ENCODE data around the gene KCNQ5.
A peak's percentile ranks its signal among the peaks of the same experiment; 100 is the strongest.
"Not testable (repeated sequence)": the region's sequence is repeated elsewhere in the genome, so short reads cannot be mapped to it uniquely, and the experiment has no call there.

Gene KCNQ5

DNA sequence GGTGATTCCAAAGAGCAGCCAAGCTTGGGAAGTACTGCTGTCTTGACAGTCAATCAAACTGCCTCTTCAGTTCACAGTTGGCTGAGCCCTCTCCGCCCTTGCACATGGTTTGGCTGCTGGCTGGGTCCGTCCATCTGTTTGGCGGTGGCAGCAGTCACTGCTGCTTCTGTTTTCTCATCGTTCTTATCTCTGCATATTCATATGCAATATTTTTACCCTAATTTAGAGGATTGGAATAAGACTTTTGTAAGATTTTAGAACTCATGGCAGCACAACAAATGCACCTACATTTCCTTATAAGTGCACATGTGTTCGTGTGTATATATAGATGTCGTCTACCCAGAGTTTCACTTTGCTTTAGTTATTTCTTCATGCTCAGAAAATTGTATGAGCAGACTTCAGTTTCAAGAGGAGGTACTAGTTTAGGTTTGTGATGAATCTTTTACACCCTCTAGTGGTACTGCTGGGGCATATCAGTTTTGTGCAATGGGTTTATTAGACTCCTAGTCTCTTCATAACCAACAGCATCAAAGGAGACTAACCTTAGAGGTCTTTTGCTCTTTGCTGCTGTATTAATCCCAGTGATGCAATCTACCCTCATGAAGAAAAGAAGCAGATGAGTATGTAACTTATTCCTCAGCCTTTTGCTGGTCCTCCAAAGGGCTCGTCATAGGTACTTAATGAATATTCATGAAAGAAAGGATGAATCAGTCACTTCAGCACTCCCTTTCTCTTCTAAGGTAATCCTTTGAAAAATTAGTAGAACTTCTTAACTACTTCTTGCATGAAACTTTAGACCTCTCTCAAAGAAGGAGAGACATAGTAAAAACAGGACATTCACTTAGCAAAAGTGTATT, 559.1 kb downstream of the KCNQ5 start:
- DNase-seq (ENCODE audit: low spot score), result peak; percentile 50

DNA sequence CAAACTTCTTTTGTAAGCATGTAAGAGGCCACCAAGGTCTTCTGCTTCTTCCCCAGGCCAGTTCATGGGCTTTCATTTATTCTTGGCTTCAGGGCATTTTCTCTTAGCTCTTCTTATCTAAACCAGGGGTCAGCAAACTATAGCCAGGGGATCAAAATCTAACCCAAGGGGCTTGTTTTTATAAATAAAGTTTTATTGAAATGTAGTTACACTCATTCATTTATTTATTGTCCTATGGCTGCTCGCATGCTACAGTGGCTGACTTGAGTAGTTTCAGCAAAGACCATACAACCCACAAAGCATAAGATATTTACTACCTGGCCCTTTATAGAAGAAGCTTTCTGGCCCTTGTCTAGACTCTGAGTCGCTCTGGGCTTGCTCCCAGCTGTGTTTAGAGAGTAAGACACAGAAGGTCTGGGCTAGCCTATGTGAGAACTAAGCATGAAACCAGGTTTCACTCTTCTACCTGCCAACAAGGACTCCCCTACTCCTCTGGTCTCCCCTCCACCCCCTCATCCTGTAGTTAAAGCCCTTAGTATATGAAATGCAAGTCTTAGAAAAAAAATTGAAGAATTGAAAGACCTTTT, 560.2 kb downstream of the KCNQ5 start:
- DNase-seq (ENCODE audit: low spot score), result no peak

DNA sequence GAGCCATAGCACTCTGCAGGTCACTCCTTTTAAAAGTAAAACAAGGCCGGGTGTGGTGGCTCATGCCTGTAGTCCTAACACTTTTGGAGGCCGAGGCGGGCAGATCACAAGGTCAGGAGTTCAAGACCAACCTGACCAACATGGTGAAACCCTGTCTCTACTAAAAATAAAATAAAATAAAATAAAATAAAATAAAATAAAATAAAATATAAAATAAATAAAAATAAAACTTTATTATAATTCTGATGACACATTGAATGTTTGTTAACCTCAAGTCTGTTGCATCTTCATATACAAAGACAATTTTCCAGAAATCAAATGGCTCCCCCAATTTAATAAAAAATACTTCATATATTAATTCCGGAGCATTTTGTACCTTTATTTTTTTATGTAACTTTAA, 571.4 kb downstream of the KCNQ5 start:
- DNase-seq (ENCODE audit: low spot score), result not testable (repeated sequence)

DNA sequence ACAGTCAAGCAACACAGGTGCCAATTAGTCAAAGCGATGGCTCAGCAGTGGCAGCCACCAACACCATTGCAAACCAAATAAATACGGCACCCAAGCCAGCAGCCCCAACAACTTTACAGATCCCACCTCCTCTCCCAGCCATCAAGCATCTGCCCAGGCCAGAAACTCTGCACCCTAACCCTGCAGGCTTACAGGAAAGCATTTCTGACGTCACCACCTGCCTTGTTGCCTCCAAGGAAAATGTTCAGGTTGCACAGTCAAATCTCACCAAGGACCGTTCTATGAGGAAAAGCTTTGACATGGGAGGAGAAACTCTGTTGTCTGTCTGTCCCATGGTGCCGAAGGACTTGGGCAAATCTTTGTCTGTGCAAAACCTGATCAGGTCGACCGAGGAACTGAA, 572.9 kb downstream of the KCNQ5 start:
- no peak for DNase-seq (ENCODE audit: low spot score)

DNA sequence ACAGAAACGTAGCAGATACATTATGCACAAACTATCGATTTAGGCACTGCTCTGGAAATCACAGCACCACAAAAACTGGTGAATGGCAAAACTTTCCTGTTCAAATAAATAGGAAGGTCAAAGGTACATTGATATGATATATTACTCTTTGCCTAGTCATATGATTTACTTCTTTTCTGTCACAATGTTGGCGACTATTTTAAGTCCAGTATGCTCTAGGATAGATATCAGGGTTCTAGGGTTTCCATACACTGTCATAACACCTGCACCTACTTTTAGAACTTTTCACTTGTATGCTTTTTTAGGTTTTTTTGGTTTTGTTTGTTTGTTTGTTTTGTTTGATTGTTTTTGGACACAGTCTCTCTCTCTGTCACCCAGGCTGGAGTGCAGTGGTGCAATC, 578.4 kb downstream of the KCNQ5 start:
- DNase-seq (ENCODE audit: low spot score), result no peak

DNA sequence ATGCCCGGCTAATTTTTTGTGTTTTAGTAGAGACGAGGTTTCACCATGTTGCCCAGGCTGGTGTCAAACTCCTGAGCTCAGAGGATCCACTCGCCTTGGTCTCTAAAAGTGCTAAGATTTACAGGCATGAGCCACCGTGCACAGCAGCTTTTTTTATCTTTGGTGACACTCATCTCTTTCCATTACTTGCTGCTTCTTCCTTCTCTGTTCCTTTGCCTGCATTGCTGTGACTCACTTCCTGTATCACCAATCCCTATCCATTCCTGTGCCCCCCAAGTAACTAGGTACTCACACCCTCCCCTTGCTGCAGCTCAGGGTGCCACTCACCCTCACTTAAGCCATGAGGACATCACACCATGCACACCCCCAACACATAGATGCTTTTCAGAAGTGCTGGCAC, 578.9 kb downstream of the KCNQ5 start:
- no peak for DNase-seq (ENCODE audit: low spot score)

DNA sequence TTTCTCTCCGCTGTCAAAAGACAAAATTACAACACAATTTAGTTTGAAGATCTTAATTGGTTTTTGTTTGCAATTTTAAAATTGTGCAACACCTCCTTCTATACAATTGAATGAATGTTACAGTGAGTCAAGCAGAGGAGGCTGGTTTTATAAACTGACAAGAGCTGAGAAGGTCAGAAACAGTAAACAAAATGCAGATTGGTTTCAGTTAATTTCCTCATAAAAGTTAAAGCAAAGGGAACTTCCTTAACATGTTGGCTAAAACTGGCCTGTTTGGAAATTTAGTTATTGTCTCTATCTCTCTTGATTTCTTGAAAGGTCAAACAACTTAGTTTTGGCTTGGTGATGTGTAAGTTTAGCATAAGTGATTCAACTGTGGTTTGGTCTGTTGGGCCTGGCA, 581.2 kb downstream of the KCNQ5 start:
- no peak for DNase-seq (ENCODE audit: low spot score)

DNA sequence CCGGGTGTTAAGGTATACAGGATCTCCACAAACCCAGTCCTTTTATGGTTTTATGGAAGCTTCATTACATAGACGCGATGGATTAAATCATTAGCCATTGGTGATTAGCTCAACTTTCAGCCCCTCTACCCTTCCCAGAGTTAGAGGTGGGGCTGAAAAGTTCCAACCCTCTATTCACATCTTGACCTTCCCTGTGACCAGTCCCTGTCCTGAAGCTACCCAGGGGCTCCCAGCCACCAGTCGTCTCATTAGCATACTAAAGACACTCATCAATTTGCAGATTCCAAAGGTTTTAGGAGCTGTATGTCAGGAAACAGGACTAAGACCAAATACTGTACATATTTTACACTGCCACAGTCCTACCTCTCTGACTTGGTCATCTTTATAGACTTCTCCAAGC, 582.4 kb downstream of the KCNQ5 start:
- no peak for DNase-seq (ENCODE audit: low spot score)

DNA sequence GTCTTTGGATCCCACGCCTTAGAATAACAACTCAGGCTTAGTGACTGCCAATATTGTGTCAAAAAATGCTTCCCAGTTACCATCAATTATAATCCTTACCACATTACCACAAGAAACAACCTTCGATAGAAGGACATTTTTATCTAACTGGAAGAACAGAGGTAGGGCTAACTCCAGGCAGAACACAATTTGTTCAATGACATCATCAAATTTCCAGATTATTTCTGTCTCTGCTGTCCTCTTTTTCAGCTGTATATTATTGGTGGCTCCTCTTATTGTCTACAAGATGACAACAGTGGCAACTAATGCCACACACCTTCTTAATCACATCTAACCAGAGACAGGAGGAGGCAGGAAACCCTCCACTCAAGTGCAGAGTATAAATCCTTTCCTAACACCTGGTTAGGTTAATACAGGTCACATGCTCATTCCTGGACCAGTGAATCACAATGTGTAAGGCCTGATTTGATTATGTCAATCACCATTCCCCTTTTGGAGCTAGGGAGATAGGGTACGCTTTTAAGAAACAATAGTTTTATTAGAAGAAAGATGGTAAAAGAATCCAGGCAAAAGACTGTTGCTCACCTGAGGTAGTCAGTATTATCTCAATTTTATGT, 585.5 kb downstream of the KCNQ5 start:
- DNase-seq (ENCODE audit: low spot score), result no peak

DNA sequence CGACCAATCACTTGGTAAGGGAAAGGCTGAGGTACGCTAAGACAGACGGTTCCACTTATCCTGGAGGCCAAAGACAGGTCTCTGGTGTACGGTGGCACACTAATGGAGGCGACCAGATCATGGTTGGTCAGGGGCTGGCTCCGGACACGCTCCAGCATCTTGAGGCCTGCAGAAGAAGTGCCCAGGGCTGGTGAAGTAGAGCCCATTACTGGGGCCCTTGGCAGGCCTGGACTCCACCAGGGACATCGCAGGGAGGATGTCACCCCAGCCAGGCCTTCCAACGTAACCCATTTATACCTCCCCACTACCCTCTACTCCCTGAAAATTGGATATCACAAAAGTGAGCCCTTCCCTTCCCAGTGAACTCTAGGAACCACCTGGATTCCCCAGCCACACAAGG, 587.3 kb downstream of the KCNQ5 start:
- no peak for DNase-seq (ENCODE audit: low spot score)

DNA sequence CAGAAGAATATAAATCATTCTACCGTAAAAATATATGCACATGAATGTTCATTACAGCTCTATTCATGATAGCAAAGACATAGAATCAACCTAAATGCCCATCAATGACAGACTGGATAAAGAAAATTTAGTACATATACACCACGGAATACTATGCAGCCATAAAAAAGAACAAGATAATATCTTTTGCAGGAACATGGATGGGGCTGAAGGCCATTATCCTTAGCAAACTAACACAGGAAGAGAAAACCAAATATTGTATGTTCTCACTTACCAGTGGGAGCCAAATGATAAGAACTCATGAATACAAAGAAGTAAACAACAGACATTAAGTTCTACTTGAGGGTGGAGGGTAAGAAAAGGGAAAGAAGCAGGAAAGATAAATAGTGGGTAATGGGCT, 595.0 kb downstream of the KCNQ5 start:
- no peak for DNase-seq (ENCODE audit: low spot score)

DNA sequence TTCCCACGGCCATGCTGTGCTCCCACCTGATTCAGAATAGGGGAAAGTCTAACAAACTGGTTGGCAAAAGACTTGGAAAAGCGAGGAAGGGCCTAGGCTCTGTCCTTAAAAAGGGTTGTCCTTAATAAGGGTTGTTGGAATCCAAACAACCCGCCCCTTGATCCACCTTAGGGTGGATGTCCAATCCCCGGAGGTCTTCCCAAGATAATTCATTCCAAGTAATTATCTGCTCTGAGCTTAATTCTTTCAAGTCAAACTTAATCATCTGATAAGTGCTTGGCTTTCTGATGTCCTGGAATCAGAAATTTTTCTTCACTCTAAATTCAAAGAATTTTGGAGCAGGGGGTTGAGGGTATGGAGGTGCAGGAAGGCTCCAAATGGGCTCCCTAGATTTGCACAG, 603.5 kb downstream of the KCNQ5 start, which contains the start of gene KHDC1L:
KHDC1L (minus strand) TSS at position 101 of the 400 bp plus-strand sequence; CDS start at position 13, 88 bp downstream.
- no peak for DNase-seq (ENCODE audit: low spot score)

DNA sequence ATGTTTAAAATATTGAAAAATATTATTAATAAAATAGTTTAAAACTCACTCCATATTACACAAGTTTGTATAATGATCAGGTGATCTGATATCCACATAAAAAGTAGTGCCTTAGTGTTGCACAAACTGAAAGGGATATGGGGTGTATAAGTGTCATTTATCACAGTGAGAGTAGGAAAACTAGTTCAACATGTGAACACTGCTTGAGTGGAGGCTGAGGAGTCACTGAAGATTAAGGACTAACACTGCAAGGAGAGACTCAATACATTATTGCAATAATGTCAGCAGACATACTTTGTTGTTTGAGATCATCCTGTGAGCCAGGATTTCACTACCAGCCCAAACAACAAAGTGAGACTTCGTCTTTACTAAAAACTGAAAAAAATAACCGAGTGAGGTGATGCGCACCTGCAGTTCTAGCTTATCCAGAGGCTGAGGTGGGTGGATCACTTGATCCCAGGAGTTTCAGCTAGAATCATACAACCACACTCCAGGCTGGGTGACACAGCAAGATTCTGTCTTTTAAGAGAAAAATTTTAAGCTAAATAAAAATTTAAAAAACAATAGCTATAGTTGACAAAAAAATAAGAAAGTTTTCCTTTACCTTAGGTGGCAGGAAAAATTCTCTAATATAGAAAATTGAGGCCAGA, 605.9 kb downstream of the KCNQ5 start:
- DNase-seq (ENCODE audit: low spot score), result no peak

DNA sequence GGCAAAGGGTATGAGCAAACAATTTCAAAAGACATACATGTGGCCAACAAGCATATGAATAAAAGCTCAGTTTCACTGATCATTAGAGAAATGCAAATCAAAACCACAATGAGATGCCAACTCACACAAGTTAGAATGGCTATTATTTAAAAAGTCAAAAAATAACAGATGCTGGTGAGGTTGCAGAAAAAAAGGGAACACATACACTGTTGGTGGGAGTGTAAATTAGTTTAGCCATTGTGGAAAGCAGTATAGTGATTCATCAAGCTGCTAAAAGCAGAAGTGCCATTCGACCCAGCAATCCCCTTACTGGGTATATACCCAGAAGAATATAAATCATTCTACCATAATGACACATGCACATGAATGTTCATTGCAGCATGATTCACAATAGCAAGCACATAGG, 610.1 kb downstream of the KCNQ5 start:
- no peak for DNase-seq (ENCODE audit: low spot score)

DNA sequence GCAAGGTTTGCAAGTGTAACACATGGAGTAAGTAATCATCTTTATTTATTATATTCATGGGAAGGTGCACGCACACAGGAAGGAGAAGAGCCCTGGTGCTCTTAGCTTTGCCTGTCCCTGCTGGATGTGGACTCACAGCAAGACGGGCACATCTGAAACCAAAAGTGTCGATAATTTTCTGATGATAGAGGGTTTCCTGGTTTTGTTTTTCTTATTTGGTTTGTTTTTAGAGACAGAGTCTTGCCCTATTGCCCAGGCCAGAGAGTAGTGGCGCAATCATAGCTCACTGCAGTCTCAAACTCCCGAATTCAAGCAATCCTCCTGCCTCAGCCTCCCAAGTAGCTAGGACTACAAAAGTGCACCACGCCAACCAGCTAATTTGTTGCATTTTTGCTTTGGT, 611.2 kb downstream of the KCNQ5 start:
- no peak for DNase-seq (ENCODE audit: low spot score)

DNA sequence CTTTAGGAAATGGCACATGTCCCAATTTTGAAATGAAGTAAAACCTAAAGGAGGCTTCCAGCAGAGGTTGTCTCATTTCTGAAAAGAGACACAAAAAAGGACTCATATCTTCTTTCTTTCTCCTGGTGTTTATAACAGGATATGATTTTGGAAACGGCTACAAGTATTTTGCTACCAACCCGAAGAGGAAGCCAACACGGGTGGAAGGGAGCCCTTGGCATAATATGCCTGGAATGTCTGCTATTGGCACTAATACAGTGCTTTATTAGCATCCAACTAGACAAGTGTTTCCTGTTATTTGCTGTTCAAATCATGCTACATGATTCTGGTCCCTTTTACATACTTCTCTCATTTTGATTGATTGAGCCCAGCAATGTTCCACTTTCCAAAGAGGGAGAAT, 612.1 kb downstream of the KCNQ5 start:
- not testable (repeated sequence) for DNase-seq (ENCODE audit: low spot score)

DNA sequence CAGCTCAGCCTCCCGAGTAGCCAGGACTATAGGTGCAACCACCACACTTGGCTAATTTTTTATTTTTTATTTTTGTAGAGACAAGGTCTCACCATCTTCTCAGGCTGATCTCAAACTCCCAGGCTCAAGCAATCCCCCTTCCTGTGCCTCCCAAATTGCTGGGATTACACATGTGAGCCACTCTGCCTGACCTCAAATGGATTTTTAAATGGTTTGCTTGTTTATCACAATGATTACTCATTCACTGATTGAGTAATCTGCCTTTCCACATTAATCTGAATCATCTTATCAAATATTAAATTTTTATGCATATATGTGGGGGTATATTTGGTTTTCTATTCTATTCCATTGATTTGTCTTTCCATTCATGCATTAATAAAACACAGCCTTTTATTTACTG, 612.9 kb downstream of the KCNQ5 start:
- DNase-seq (ENCODE audit: low spot score), result no peak

DNA sequence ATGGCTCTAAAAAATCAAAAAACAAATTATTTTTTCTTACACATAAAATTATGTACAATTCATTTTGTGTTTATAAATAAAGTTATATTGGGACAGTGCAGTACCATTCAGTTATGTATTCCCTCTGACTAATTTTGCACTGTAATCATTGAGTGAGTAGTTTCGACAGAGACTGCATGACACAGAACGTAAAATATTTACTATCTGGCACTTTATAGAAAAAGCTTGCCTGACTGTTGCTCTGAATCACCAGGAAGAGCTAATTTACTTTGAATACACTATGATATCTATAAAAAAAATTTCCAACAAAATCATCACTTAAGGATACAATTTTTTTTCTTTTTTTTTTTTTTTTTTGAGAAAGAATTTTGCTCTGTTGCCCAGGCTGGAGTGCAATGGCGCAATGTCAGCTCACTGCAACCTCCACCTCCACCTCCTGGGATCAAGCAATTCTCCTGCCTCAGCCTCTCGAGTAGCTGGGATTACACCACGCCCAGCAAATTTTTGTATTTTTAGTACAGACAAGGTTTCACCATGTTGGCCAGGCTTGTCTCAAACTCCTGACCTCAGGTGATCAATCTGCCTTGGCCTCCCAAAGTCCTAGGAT, 614.4 kb downstream of the KCNQ5 start:
- DNase-seq (ENCODE audit: low spot score), result no peak

DNA sequence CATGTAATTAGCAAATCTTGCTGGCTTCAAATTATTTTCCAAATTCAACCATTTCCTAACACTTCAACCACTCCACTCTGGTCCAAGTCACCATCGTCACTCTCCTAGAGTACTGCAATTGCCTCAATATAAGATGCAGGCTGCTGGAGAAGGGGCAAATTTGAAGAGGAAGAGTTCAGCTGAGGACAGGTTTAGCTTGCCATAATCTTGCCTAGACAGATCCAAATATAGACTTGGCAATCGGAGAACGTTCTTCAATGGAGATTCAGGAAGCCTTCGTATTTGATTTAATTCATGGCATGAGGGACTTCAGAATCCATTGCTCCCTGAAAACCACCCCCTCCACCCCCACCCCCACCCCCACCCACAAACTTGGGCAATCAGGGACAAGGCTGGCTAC, 618.9 kb downstream of the KCNQ5 start:
- no peak for DNase-seq (ENCODE audit: low spot score)

DNA sequence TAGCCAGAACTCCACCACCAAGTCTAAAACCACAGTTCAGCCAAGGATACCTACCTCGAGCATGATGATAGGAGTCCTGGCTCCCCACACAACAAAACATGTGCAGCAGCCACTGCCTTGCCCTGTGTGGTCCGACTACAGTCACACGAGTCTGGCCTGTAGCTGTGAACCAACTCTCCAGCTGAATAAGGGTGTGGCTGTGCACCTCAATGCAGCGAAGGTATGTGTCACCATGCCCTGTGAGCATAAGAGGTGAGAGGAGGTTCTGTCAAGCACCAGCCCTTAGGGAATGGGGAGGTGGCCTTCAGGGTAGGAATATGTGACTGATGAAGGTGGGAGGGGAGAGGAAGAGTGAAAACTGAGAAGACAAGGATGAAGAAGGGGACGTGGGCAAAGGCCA, 620.1 kb downstream of the KCNQ5 start:
- DNase-seq (ENCODE audit: low spot score), result no peak

All from activated CD4-positive, alpha-beta T cell treated with anti-CD3 and anti-CD28 coated beads, Interleukin-2, Interleukin-4, amounts not matched to agents 100 ng/mL and 50 ng/mL, durations not matched to agents 16 hours and 8 hours (primary cell).